ENCODE measurements around the gene MAPKAPK5.

MAPKAPK5 gene

GRCh38 chr12:111841750-111842555 lies at the start of gene MAPKAPK5:
Gene MAPKAPK5, plus strand, starts transcription at chr12:111842228. Its CDS starts 506 bp downstream, at chr12:111842734.
- TF ChIP-seq POLR2A (IDR thresholded peaks at IDR 0.05; ENCODE audit: extremely low read depth, insufficient read length) (peak; percentile 96), MAX (IDR thresholded peaks at IDR 0.05; ENCODE audit: low read depth, low read length) (peak; percentile 91), MYC (IDR thresholded peaks at IDR 0.05; ENCODE audit: low read depth, low read length) (peak; percentile 94), CTCF (IDR thresholded peaks at IDR 0.05; ENCODE audit: low read depth, low read length) (no peak)
- H3K4me3 ChIP-seq (ENCODE audit: low read depth, low read length), result peak within 1 kb of the TSS; percentile 82
- peak; percentile 99 for DNase-seq (ENCODE audit: low read depth)

GRCh38 chr12:111792856-111793235 lies 49.2 kb upstream of the MAPKAPK5 start:
- no peak overlapping the region for H3K4me3 ChIP-seq (ENCODE audit: low read depth, low read length)
- DNase-seq (ENCODE audit: low read depth), result no peak
- no peak for TF ChIP-seq MYC (IDR thresholded peaks at IDR 0.05; ENCODE audit: low read depth, low read length)
- TF ChIP-seq MAX (IDR thresholded peaks at IDR 0.05; ENCODE audit: low read depth, low read length), result no peak
- TF ChIP-seq POLR2A (IDR thresholded peaks at IDR 0.05; ENCODE audit: extremely low read depth, insufficient read length), result no peak
- no peak for TF ChIP-seq CTCF (IDR thresholded peaks at IDR 0.05; ENCODE audit: low read depth, low read length)

- no peak for DNase-seq (ENCODE audit: low read depth)
- TF ChIP-seq CTCF (IDR thresholded peaks at IDR 0.05; ENCODE audit: low read depth, low read length), result no peak
- no peak for TF ChIP-seq MAX (IDR thresholded peaks at IDR 0.05; ENCODE audit: low read depth, low read length)
- no peak for TF ChIP-seq MYC (IDR thresholded peaks at IDR 0.05; ENCODE audit: low read depth, low read length)
- TF ChIP-seq POLR2A (IDR thresholded peaks at IDR 0.05; ENCODE audit: extremely low read depth, insufficient read length), result no peak
- H3K4me3 ChIP-seq (ENCODE audit: low read depth, low read length), result no peak overlapping the region
Observed at GRCh38 chr12:111798182-111798581, 43.8 kb upstream of the MAPKAPK5 start.

GRCh38 chr12:111799758-111800157 lies 42.3 kb upstream of the MAPKAPK5 start:
- no peak overlapping the region for H3K4me3 ChIP-seq (ENCODE audit: low read depth, low read length)
- no peak for DNase-seq (ENCODE audit: low read depth)
- TF ChIP-seq MYC (IDR thresholded peaks at IDR 0.05; ENCODE audit: low read depth, low read length), result no peak
- TF ChIP-seq POLR2A (IDR thresholded peaks at IDR 0.05; ENCODE audit: extremely low read depth, insufficient read length), result no peak
- no peak for TF ChIP-seq MAX (IDR thresholded peaks at IDR 0.05; ENCODE audit: low read depth, low read length)

- no peak overlapping the region for H3K4me3 ChIP-seq (ENCODE audit: low read depth, low read length)
- TF ChIP-seq MAX (IDR thresholded peaks at IDR 0.05; ENCODE audit: low read depth, low read length), result no peak
- no peak for TF ChIP-seq POLR2A (IDR thresholded peaks at IDR 0.05; ENCODE audit: extremely low read depth, insufficient read length)
- no peak for TF ChIP-seq MYC (IDR thresholded peaks at IDR 0.05; ENCODE audit: low read depth, low read length)
- TF ChIP-seq CTCF (IDR thresholded peaks at IDR 0.05; ENCODE audit: low read depth, low read length), result no peak
- DNase-seq (ENCODE audit: low read depth), result no peak
Observed at GRCh38 chr12:111803038-111803626, 38.9 kb upstream of the MAPKAPK5 start.

- H3K4me3 ChIP-seq (ENCODE audit: low read depth, low read length), result no peak overlapping the region
- TF ChIP-seq CTCF (IDR thresholded peaks at IDR 0.05; ENCODE audit: low read depth, low read length), result no peak
- no peak for TF ChIP-seq MAX (IDR thresholded peaks at IDR 0.05; ENCODE audit: low read depth, low read length)
- TF ChIP-seq MYC (IDR thresholded peaks at IDR 0.05; ENCODE audit: low read depth, low read length), result no peak
- TF ChIP-seq POLR2A (IDR thresholded peaks at IDR 0.05; ENCODE audit: extremely low read depth, insufficient read length), result no peak
- DNase-seq (ENCODE audit: low read depth), result no peak
Observed at GRCh38 chr12:111803851-111804250, 38.2 kb upstream of the MAPKAPK5 start.
